Activated CD4-positive, alpha-beta T cell treated with anti-CD3 and anti-CD28 coated beads, Interleukin-2, amount 50 U/mL, for 24 hours (primary cell): ENCODE measurements around the gene EMC9.

ENCODE experiments used
- DNase-seq, 2 donors: peaks; one replicate each; pipeline ENCODE4 v3.0.0-alpha.2; 2020; ENCODE audit warnings: low read depth in 1 of 2, low spot score in 1 of 2

Gene EMC9

DNA sequence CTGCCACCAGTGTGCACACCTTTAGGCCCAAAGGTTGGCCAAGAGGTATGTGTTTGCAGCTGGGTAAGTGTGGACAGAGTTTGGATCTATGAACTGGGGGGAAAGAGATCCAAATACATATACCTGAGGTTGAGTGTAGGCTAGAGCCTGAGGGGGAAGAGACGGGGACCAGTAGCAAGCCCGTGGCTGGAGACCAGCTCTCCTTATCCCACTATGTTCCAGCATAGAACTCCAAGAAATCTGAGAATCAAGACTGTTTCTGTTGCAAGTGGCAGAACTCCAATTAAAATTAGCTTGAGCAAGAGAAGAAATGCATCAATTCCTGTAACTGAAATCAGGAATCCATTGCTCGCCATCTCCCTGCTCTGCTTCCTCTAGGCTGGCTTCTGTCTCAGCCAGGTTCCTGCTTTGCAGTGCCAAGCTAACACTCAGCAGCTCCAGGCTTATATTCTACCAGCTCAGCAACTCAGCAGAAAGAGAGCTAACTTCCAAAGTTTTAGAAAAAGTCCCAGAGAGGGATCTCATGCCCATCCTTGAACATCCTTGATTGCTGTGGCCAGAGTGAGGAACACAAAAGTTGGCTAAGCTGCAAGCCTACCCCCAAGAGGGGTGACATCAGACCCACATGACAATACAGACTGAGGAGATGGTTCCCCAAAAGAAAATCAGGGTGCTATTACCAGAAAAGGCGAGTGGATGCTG lies 48.7 kb downstream of the EMC9 start:
- DNase-seq, result no peak

DNA sequence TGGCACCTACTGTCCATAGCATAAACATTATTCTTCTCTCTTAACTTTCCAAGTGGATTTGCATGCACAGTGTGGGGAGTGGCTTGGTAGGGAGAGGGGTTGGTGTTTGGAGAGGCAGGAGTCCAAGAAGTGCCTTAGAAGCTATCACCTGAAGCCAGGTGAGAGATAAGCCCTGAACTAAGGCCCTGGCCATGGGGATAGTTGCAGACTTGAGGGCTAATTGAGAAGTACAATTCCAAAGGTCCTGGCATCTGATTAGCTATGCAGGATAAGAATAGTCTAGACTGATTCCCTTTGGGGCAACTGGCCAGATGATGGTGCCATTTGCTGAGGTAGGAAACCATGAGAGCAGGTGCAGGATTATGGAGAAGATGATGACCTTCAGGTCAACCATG lies 49.3 kb downstream of the EMC9 start:
- DNase-seq, result no peak

DNA sequence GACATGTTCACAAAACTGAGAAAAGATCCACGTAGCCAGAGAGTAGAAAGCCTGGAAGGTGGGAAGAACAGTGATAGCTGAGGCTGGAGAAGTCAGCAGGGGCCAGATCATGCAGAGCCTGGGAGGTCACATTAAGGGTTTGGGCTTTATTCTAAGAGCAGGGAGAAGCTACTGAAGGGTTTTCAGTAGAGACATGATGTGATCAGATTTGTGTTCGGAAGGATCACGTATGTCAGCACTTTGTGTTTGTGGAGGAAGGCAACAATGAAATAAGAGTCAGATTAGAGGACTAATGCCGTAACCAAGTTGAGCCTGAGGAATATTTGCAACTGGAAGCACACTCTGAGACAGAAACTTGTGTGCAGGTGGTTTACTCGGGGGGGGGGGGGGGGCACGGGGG lies 51.5 kb downstream of the EMC9 start:
- DNase-seq, result no peak
